Neural cell (in vitro differentiated cells): ENCODE data around the gene MYH13.

Source experiments
- EP300 ChIP-seq: fragments of 450-650 bp; conservative IDR thresholded peaks from 2 replicates; pipeline ENCODE4 v1.6.1; 2014; ENCODE audit warnings: antibody characterized with exemption, mild to moderate bottlenecking, moderate library complexity; ENCODE audit not compliant: poor library complexity, severe bottlenecking
- EZH2 ChIP-seq: fragments of 200-600, 300-800 bp; shearing (Covaris generic), sonication (generic); IDR thresholded peaks from 2 replicates; pipeline ENCODE4 v1.6.1; 2014; ENCODE audit warnings: antibody characterized with exemption, low read length, borderline replicate concordance, mild to moderate bottlenecking; ENCODE audit not compliant: insufficient read depth, poor library complexity, severe bottlenecking
- MXI1 ChIP-seq: fragments of 450-650 bp; conservative IDR thresholded peaks from 2 replicates; pipeline ENCODE4 v1.6.1; 2014; ENCODE audit warnings: antibody characterized with exemption, mild to moderate bottlenecking; ENCODE audit not compliant: poor library complexity, severe bottlenecking
- POLR2AphosphoS5 ChIP-seq: IDR thresholded peaks from 2 replicates; pipeline ENCODE4 v1.6.1; 2012
- RAD21 ChIP-seq: fragments of 450-650 bp; conservative IDR thresholded peaks from 2 replicates; pipeline ENCODE4 v1.6.1; 2014; ENCODE audit warnings: antibody characterized with exemption, mild to moderate bottlenecking, moderate library complexity
- SMC3 ChIP-seq: fragments of 450-650 bp; conservative IDR thresholded peaks from 2 replicates; pipeline ENCODE4 v1.6.1; 2014; ENCODE audit warnings: antibody characterized with exemption, mild to moderate bottlenecking, moderate library complexity; ENCODE audit not compliant: poor library complexity
- TF ChIP-seq, protein P1 (sequence below): fragments of 450-650 bp; IDR thresholded peaks from 2 replicates; pipeline ENCODE4 v1.5.1; 2014; ENCODE audit warnings: antibody characterized with exemption, mild to moderate bottlenecking, moderate library complexity; ENCODE audit not compliant: poor library complexity, severe bottlenecking
- TF ChIP-seq, protein P2 (sequence below): IDR thresholded peaks from 2 replicates; pipeline ENCODE4 v1.6.1; 2012; ENCODE audit warnings: borderline replicate concordance

DNA sequence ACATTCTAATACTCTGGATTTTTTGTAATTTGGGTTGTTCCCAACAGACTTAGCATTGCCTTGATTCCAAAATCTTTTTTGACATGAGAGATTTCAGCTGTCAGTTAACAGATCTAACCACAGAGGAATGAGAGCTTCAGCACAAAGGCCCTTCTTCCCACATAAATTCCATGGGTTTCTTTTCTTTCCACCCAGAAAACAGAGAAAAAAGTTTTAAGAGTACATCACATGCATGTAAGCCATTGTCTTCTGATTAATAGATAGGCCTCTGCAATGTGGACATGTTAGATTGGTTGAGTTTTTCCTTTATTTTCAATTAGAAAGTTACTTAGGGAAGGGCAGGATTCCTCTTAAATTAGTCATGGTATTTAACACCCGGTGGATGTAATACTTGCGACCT, 48.0 kb upstream of the MYH13 start:
- no peak for TF ChIP-seq EP300
- TF ChIP-seq, protein P1, sequence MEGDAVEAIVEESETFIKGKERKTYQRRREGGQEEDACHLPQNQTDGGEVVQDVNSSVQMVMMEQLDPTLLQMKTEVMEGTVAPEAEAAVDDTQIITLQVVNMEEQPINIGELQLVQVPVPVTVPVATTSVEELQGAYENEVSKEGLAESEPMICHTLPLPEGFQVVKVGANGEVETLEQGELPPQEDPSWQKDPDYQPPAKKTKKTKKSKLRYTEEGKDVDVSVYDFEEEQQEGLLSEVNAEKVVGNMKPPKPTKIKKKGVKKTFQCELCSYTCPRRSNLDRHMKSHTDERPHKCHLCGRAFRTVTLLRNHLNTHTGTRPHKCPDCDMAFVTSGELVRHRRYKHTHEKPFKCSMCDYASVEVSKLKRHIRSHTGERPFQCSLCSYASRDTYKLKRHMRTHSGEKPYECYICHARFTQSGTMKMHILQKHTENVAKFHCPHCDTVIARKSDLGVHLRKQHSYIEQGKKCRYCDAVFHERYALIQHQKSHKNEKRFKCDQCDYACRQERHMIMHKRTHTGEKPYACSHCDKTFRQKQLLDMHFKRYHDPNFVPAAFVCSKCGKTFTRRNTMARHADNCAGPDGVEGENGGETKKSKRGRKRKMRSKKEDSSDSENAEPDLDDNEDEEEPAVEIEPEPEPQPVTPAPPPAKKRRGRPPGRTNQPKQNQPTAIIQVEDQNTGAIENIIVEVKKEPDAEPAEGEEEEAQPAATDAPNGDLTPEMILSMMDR, result no peak
- TF ChIP-seq, protein P2, sequence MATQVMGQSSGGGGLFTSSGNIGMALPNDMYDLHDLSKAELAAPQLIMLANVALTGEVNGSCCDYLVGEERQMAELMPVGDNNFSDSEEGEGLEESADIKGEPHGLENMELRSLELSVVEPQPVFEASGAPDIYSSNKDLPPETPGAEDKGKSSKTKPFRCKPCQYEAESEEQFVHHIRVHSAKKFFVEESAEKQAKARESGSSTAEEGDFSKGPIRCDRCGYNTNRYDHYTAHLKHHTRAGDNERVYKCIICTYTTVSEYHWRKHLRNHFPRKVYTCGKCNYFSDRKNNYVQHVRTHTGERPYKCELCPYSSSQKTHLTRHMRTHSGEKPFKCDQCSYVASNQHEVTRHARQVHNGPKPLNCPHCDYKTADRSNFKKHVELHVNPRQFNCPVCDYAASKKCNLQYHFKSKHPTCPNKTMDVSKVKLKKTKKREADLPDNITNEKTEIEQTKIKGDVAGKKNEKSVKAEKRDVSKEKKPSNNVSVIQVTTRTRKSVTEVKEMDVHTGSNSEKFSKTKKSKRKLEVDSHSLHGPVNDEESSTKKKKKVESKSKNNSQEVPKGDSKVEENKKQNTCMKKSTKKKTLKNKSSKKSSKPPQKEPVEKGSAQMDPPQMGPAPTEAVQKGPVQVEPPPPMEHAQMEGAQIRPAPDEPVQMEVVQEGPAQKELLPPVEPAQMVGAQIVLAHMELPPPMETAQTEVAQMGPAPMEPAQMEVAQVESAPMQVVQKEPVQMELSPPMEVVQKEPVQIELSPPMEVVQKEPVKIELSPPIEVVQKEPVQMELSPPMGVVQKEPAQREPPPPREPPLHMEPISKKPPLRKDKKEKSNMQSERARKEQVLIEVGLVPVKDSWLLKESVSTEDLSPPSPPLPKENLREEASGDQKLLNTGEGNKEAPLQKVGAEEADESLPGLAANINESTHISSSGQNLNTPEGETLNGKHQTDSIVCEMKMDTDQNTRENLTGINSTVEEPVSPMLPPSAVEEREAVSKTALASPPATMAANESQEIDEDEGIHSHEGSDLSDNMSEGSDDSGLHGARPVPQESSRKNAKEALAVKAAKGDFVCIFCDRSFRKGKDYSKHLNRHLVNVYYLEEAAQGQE, result no peak
- TF ChIP-seq RAD21, result no peak
- no peak for TF ChIP-seq EZH2
- TF ChIP-seq MXI1, result no peak
- no peak for TF ChIP-seq POLR2AphosphoS5
- TF ChIP-seq SMC3, result no peak
